ENCODE measurements around the gene PCDHGA5.
"Not testable (repeated sequence)": the region's sequence is repeated elsewhere in the genome, so short reads cannot be mapped to it uniquely, and the experiment has no call there.

The PCDHGA5 gene

GRCh38 chr5:141354900-141355469 lies 9.0 kb upstream of the PCDHGA5 start, which contains the start of gene PCDHGA4:
PCDHGA4 (plus strand) TSS chr5:141355021; CDS start chr5:141355108, 87 bp downstream.
- no peak for DNase-seq

DNA sequence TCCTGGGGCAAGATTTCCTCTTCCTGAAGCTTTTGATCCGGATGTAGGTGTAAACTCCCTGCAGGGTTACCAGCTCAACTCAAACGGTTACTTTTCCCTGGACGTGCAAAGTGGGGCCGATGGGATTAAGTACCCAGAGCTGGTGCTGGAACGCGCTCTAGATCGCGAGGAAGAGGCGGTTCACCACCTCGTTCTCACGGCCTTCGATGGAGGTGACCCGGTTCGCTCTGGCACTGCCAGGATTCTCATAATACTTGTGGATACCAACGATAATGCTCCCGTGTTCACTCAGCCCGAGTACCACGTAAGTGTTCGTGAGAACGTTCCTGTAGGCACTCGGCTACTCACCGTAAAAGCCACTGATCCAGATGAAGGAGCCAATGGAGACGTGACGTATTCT lies 8.3 kb upstream of the PCDHGA5 start:
- DNase-seq, result no peak

DNA sequence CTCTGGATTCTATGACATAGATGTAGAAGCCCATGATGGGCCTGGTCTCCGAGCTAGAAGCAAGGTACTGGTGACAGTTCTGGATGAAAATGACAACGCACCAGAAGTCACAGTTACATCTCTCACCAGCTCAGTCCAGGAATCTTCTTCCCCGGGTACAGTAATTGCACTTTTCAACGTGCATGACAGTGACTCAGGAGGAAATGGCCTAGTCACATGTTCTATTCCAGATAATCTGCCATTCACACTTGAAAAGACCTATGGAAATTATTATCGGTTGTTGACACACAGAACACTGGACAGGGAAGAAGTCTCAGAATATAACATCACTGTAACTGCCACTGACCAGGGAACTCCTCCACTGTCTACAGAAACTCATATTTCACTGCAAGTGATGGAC lies 7.8 kb upstream of the PCDHGA5 start:
- no peak for DNase-seq

DNA sequence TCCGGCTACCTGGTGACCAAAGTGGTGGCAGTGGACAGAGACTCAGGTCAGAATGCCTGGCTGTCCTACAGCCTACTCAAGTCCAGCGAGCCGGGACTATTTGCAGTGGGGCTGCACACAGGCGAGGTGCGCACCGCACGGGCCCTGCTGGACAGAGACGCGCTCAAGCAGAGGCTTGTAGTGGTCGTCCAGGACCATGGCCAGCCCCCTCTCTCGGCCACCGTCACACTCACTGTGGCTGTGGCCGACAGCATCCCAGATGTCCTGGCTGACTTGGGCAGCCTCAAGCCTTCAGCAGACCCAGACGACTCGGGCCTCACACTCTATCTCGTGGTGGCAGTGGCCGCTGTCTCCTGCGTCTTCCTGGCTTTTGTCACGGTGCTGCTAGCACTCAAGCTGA lies 7.0 kb upstream of the PCDHGA5 start:
- no peak for DNase-seq

GRCh38 chr5:141359790-141360426 lies 4.1 kb upstream of the PCDHGA5 start, which contains the start of gene PCDHGB2:
PCDHGB2 (plus strand) TSS chr5:141359994; CDS start chr5:141360136, 142 bp downstream.
- DNase-seq, result peak; percentile 43

DNA sequence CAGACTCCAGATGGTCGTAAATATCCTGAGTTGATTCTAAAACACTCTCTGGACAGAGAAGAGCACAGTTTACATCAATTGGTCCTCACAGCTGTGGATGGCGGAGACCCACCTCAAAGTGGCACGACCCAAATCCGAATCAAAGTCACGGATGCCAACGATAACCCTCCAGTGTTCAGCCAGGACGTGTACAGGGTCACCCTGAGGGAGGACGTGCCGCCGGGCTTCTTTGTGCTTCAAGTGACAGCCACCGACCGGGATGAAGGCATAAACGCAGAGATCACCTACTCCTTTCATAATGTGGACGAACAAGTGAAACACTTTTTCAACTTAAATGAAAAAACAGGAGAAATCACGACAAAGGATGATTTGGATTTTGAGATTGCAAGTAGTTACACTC lies 3.3 kb upstream of the PCDHGA5 start:
- DNase-seq, result no peak

GRCh38 chr5:141362719-141363118 lies 1.2 kb upstream of the PCDHGA5 start:
- DNase-seq, result no peak

DNA sequence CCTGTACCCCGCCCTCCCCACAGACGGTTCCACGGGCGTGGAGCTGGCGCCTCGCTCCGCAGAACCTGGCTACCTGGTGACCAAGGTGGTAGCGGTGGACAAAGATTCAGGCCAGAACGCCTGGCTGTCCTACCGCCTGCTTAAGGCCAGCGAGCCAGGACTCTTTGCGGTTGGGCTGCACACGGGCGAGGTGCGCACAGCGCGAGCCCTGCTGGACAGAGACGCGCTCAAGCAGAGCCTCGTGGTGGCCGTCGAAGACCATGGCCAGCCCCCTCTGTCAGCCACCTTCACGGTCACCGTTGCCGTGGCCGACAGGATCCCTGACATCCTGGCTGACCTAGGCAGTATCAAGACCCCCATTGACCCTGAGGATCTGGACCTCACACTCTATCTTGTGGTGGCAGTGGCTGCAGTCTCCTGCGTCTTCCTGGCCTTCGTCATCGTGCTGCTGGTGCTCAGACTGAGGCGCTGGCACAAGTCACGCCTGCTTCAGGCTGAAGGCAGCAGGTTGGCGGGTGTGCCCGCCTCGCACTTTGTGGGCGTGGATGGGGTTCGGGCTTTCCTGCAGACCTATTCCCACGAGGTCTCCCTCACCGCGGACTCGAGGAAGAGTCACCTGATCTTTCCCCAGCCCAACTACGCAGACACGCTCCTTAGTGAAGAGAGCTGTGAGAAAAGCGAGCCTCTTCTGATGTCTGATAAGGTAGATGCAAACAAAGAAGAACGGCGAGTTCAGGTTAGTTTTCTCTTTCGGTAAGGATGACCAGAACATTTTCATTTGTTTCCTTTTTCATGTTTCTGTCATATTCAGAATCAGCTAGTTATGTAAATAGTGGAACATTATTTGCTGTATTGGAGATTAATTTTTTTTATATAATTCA lies 2.3 kb downstream of the PCDHGA5 start:
- DNase-seq, result no peak

DNA sequence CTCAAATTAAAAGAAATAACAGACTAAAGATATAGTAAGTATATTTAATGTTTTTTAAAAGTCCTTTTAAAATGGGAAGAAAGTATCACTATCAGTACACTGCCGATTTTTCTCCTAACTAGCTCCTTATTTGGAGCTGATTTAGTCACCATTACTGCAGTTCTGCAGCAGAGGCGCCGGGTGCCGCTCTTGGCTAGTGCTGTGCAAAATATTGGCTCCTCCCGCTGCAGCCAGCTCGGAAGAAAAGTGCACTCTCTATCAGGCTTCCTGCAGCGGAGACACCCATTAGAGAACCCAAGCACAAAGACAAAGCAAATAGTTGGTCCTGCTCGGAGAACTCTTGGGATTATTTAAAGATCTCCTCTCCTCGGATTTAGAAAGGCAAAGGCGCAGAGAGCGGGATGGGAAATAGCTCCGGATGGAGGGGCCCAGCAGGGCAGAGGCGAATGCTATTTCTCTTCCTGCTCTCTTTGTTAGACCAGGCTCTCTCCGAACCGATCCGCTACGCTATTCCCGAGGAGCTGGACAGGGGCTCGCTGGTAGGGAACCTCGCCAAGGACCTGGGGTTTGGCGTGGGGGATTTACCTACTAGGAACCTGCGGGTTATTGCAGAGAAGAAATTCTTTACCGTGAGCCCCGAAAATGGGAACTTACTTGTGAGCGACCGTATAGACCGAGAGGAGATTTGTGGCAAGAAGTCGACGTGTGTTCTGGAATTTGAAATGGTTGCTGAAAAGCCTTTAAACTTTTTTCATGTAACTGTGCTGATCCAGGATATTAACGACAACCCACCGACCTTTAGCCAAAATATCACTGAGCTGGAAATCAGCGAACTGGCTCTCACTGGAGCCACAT lies 6.3 kb downstream of the PCDHGA5 start, which contains the start of gene PCDHGB3:
Gene PCDHGB3 (plus strand): TSS at position 249 of the 855 bp plus-strand sequence. CDS start 153 bp downstream, at position 402.
- peak; percentile 69 for DNase-seq

DNA sequence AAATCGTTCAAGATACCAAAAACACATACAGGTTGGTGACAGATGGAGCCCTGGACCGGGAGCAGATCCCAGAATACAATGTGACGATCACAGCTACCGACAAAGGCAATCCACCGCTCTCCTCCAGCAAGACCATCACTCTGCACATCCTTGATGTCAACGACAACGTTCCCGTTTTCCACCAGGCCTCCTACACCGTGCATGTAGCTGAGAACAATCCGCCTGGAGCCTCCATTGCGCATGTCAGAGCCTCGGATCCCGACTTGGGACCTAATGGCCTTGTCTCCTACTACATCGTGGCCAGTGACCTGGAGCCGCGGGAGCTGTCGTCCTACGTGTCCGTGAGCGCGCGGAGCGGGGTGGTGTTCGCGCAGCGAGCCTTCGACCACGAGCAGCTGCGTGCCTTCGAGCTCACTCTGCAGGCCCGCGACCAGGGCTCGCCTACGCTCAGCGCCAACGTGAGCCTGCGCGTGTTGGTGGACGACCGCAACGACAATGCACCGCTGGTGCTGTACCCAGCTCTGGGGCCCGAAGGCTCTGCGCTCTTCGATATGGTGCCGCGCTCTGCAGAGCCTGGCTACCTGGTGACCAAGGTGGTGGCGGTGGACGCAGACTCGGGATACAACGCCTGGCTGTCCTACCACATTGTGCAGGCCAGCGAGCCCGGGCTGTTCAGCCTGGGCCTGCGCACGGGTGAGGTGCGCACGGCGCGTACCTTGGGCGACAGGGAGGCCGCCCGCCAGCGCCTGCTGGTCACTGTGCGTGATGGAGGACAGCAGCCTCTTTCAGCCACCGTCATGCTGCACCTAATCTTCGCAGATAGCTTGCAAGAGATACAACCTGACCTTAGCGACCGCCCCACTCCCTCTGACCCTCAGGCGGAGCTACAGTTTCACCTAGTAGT lies 7.9 kb downstream of the PCDHGA5 start:
- DNase-seq, result no peak

- DNase-seq, result peak; percentile 46
Observed at GRCh38 chr5:141373673-141374317, 9.8 kb downstream of the PCDHGA5 start, which contains the start of gene PCDHGA6. PCDHGA6 (plus strand) TSS chr5:141373891; CDS start chr5:141374084, 193 bp downstream.

- DNase-seq, result no peak
Observed at GRCh38 chr5:141374627-141375026, 10.7 kb downstream of the PCDHGA5 start.

- DNase-seq, result not testable (repeated sequence)
Observed at GRCh38 chr5:141375444-141376155, 11.6 kb downstream of the PCDHGA5 start.

- DNase-seq, result peak; percentile 52
Observed at GRCh38 chr5:141382469-141383294, 18.7 kb downstream of the PCDHGA5 start, which contains the start of gene PCDHGA7. PCDHGA7 (plus strand) TSS chr5:141382742; CDS start chr5:141382900, 158 bp downstream.

DNA sequence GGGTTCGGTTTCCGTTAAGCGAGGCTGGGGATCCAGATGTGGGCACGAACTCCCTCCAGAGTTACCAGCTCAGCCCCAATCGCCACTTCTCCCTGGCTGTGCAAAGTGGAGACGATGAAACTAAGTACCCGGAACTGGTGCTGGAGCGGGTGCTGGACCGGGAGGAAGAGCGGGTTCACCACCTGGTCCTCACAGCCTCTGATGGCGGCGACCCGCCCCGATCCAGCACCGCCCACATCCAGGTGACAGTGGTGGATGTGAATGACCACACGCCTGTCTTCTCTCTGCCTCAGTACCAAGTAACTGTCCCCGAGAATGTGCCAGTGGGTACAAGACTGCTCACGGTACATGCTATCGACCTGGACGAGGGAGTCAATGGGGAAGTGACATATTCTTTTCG lies 19.4 kb downstream of the PCDHGA5 start:
- no peak for DNase-seq

- no peak for DNase-seq
Observed at GRCh38 chr5:141384471-141385267, 20.7 kb downstream of the PCDHGA5 start.

- peak; percentile 68 for DNase-seq
Observed at GRCh38 chr5:141387557-141388311, 23.8 kb downstream of the PCDHGA5 start, which contains the start of gene PCDHGB4. PCDHGB4 (plus strand) TSS chr5:141387698; CDS start chr5:141387885, 187 bp downstream.

Measured in fibroblast of skin of right biceps (primary cell).